ENCODE results near the gene GARIN5A. TPM values are rescaled to one million over a fixed set of nuclear protein-coding genes. Genes with fewer than 3 reads are reported as not detected.

Gene GARIN5A
- polyA plus RNA-seq, 4 donors, result 0.89 to 3.4 (median 2.1) TPM; not detected in 1

DNA sequence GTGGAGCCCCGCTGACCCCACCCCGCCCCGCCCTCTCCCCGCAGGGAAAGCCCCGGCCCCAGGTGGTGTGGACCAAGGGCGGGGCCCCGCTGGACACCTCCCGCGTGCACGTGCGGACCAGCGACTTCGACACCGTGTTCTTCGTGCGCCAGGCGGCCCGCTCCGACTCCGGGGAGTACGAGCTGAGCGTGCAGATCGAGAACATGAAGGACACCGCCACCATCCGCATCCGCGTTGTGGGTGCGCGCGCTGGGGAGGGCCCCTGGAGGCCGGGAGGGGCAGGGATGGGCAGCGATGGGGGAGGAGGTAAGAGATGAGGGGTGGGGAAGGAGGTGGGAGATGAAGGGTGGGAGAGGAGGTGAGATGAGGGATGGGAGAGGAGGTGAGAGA lies 17.6 kb downstream of the GARIN5A start:
- Histone ChIP-seq H3K9me3 (ENCODE audit: control insufficient read depth in 2 of 2, insufficient read depth in 1 of 2, low read depth in 1 of 2, low read length in 1 of 2) (no peaks in the 10 kb centered on the region), H3K27ac (ENCODE audit: low read depth in 1 of 3, low read length in 2 of 3) (no peak overlapping the region), H3K4me1 (ENCODE audit: control insufficient read depth in 3 of 3, insufficient read depth in 2 of 3, low read depth in 1 of 3, low read length in 2 of 3) (no peaks in the 10 kb centered on the region), H3K27me3 (ENCODE audit: control insufficient read depth in 3 of 3, insufficient read depth in 3 of 3, low read length in 3 of 3) (peaks cover 2 to 16% (median 3%) of the 10 kb centered on the region in 3 donors), H3K36me3 (ENCODE audit: control insufficient read depth in 3 of 3, insufficient read depth in 2 of 3, low read depth in 1 of 3, low read length in 3 of 3) (no peaks in the 10 kb centered on the region), H3K4me3 (ENCODE audit: low read depth in 1 of 3, low read length in 3 of 3) (no peak overlapping the region)
- DNase-seq (no peak), FAIRE-seq (no peak)
- WGBS, 3 donors, result 50 to 62% (median 59%) methylated on average over 30 to 32 of the region's 32 CpGs

DNA sequence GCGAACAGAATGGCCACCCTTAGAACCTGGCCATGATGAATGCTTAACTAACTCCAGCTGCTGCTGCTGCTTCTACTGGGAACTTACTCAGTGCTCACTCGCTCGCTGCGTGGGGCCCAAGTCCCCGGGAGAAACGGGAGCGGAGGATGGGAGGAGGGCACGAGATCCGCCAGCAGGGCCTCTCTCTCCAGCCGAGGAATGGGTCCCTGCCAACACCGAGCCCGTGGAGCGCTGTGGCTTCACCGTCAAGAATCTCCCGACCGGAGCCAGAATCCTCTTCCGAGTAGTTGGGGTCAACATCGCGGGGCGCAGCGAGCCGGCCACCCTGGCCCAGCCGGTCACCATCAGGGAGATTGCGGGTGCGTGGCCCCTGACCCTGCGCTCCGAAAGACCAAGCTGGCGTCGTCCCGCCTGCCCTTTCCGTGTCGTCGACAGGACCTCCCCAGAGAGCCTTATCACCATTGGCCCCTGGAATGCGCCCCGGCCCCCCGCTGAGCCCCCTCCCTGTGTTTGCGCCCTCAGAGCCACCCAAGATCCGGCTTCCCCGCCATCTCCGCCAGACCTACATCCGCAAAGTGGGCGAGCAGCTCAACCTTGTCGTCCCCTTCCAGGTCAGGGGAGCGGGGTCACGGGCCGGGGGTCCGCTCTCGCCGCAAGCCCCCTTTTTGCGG lies 18.1 kb downstream of the GARIN5A start:
- DNase-seq (no peak), FAIRE-seq (no peak)
- WGBS, 3 donors, result 38 to 55% (median 39%) methylated on average over 43 to 50 of the region's 50 CpGs
- Histone ChIP-seq H3K4me3 (ENCODE audit: low read depth in 1 of 3, low read length in 3 of 3) (no peak overlapping the region), H3K9me3 (ENCODE audit: control insufficient read depth in 2 of 2, insufficient read depth in 1 of 2, low read depth in 1 of 2, low read length in 1 of 2) (no peaks in the 10 kb centered on the region), H3K27ac (ENCODE audit: low read depth in 1 of 3, low read length in 2 of 3) (no peak overlapping the region), H3K4me1 (ENCODE audit: control insufficient read depth in 3 of 3, insufficient read depth in 2 of 3, low read depth in 1 of 3, low read length in 2 of 3) (no peaks in the 10 kb centered on the region), H3K27me3 (ENCODE audit: control insufficient read depth in 3 of 3, insufficient read depth in 3 of 3, low read length in 3 of 3) (peaks cover 2 to 16% (median 3%) of the 10 kb centered on the region in 3 donors), H3K36me3 (ENCODE audit: control insufficient read depth in 3 of 3, insufficient read depth in 2 of 3, low read depth in 1 of 3, low read length in 3 of 3) (no peaks in the 10 kb centered on the region)

DNA sequence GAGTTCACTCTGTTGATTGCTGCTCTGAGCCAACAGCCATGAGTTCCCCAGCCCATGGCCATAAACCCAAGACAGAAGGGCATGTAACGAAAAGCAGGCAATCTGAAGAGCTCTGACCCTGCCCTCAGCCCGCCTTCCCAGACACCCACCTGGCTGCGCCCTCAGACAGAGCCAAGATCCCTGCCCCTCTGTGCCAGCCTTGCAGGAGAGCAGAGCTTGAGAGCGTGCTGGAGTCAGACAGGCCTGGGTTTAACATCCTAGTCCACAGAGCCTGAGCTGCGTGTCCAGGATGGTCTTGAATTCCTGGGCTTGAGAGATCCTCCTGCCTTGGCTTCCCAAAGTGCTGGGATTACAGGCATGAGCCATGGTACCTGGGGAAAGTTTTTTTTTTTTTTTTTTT lies 19.3 kb downstream of the GARIN5A start:
- FAIRE-seq (no peak), DNase-seq (no peak)
- no peak overlapping the region for H3K27ac ChIP-seq (ENCODE audit: low read depth in 1 of 3, low read length in 2 of 3)

DNA sequence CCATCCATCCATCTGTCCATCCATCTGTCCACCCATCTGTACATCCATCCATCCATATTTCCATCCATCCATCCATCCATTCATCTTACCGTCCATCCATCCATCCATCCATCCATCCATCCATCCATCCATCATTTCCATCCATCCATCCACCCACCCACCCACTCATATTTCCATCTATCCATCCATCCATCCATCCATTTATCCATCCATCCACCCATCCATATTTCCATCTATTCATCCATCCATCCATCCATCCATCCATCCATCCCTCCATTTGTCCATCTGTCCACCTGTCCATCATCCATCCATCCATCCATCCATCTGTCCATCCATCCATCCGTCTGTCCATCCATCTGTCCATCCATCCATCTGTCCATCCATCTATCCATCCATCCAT lies 20.7 kb downstream of the GARIN5A start:
- FAIRE-seq, result no peak
- Histone ChIP-seq H3K4me3 (ENCODE audit: low read depth in 1 of 3, low read length in 3 of 3) (no peak overlapping the region), H3K36me3 (ENCODE audit: control insufficient read depth in 3 of 3, insufficient read depth in 2 of 3, low read depth in 1 of 3, low read length in 3 of 3) (no peaks in the 10 kb centered on the region), H3K4me1 (ENCODE audit: control insufficient read depth in 3 of 3, insufficient read depth in 2 of 3, low read depth in 1 of 3, low read length in 2 of 3) (no peaks in the 10 kb centered on the region), H3K27me3 (ENCODE audit: control insufficient read depth in 3 of 3, insufficient read depth in 3 of 3, low read length in 3 of 3) (peaks cover 2 to 16% (median 3%) of the 10 kb centered on the region in 3 donors), H3K9me3 (ENCODE audit: control insufficient read depth in 2 of 2, insufficient read depth in 1 of 2, low read depth in 1 of 2, low read length in 1 of 2) (no peaks in the 10 kb centered on the region), H3K27ac (ENCODE audit: low read depth in 1 of 3, low read length in 2 of 3) (no peak overlapping the region)
- no peak for DNase-seq
- WGBS, 3 donors, result 72 to 86% (median 73%) methylated on average over 2 of the region's 2 CpGs

More for the DNA sequence above, 19.3 kb downstream of the GARIN5A start:
- Histone ChIP-seq H3K9me3 (ENCODE audit: control insufficient read depth in 2 of 2, insufficient read depth in 1 of 2, low read depth in 1 of 2, low read length in 1 of 2) (no peaks in the 10 kb centered on the region), H3K4me3 (ENCODE audit: low read depth in 1 of 3, low read length in 3 of 3) (no peak overlapping the region), H3K4me1 (ENCODE audit: control insufficient read depth in 3 of 3, insufficient read depth in 2 of 3, low read depth in 1 of 3, low read length in 2 of 3) (no peaks in the 10 kb centered on the region), H3K36me3 (ENCODE audit: control insufficient read depth in 3 of 3, insufficient read depth in 2 of 3, low read depth in 1 of 3, low read length in 3 of 3) (no peaks in the 10 kb centered on the region), H3K27me3 (ENCODE audit: control insufficient read depth in 3 of 3, insufficient read depth in 3 of 3, low read length in 3 of 3) (peaks cover 2 to 16% (median 3%) of the 10 kb centered on the region in 3 donors)
- 80 to 85% (median 84%) methylated on average over 5 of the region's 5 CpGs for WGBS, 3 donors

DNA sequence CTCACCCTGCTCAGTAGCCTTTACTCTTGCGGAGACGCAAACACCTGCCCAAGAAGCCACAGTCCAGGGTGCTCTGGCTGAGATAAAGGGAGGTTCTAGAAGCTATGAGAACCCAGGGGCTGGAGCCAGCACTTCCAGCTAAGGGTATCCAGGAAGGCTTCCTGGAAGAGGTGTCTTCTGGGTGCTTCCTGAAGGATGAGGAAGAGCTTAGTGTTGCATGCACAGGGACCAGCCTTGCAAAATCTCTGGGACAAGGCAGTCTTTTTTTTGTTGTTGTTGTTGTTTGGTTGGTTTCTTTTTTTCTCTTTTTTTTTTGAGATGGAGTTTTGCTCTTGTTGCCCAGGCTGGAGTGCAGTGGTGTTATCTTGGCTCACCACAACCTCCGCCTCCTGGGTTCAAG lies 23.4 kb downstream of the GARIN5A start:
- FAIRE-seq, result no peak
- no peak for DNase-seq
- Histone ChIP-seq H3K4me3 (ENCODE audit: low read depth in 1 of 3, low read length in 3 of 3) (no peak overlapping the region), H3K27me3 (ENCODE audit: control insufficient read depth in 3 of 3, insufficient read depth in 3 of 3, low read length in 3 of 3) (peaks cover 0 to 6% (median 0%) of the 10 kb centered on the region in 3 donors), H3K4me1 (ENCODE audit: control insufficient read depth in 3 of 3, insufficient read depth in 2 of 3, low read depth in 1 of 3, low read length in 2 of 3) (no peaks in the 10 kb centered on the region), H3K36me3 (ENCODE audit: control insufficient read depth in 3 of 3, insufficient read depth in 2 of 3, low read depth in 1 of 3, low read length in 3 of 3) (no peaks in the 10 kb centered on the region), H3K27ac (ENCODE audit: low read depth in 1 of 3, low read length in 2 of 3) (no peak overlapping the region), H3K9me3 (ENCODE audit: control insufficient read depth in 2 of 2, insufficient read depth in 1 of 2, low read depth in 1 of 2, low read length in 1 of 2) (peaks cover 0 to under 1% of the 10 kb centered on the region in 2 donors)
- WGBS, 3 donors, result 75 to 95% (median 90%) methylated on average over 3 of the region's 3 CpGs

DNA sequence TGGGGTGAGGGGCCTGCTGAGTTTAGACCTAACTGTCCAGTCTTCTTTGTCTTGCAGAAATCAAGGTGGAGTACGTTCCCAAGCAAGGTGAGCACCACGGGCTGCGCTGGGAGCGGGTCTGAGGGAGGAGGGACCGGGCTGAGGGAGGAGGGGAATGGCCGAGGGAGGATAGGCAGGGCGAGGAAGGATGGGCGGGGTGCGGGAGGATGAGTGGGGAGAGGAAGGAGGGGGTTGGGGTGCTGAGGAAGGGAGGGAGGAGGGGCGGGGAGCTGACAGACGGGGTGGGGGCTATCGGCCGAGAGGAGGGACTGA lies 25.5 kb downstream of the GARIN5A start:
- Histone ChIP-seq H3K9me3 (ENCODE audit: control insufficient read depth in 2 of 2, insufficient read depth in 1 of 2, low read depth in 1 of 2, low read length in 1 of 2) (peaks cover 0 to 5% of the 10 kb centered on the region in 2 donors), H3K4me3 (ENCODE audit: low read depth in 1 of 3, low read length in 3 of 3) (no peak overlapping the region), H3K27me3 (ENCODE audit: control insufficient read depth in 3 of 3, insufficient read depth in 3 of 3, low read length in 3 of 3) (peaks cover 0 to 3% (median 0%) of the 10 kb centered on the region in 3 donors), H3K4me1 (ENCODE audit: control insufficient read depth in 3 of 3, insufficient read depth in 2 of 3, low read depth in 1 of 3, low read length in 2 of 3) (no peaks in the 10 kb centered on the region), H3K36me3 (ENCODE audit: control insufficient read depth in 3 of 3, insufficient read depth in 2 of 3, low read depth in 1 of 3, low read length in 3 of 3) (no peaks in the 10 kb centered on the region), H3K27ac (ENCODE audit: low read depth in 1 of 3, low read length in 2 of 3) (no peak overlapping the region)
- WGBS, 3 donors, result 21 to 36% (median 34%) methylated on average over 9 to 13 of the region's 13 CpGs
- DNase-seq, result no peak
- no peak for FAIRE-seq

- DNase-seq, result no peak
- Histone ChIP-seq H3K4me3 (ENCODE audit: low read depth in 1 of 3, low read length in 3 of 3) (no peak overlapping the region), H3K36me3 (ENCODE audit: control insufficient read depth in 3 of 3, insufficient read depth in 2 of 3, low read depth in 1 of 3, low read length in 3 of 3) (no peaks in the 10 kb centered on the region), H3K4me1 (ENCODE audit: control insufficient read depth in 3 of 3, insufficient read depth in 2 of 3, low read depth in 1 of 3, low read length in 2 of 3) (no peaks in the 10 kb centered on the region), H3K9me3 (ENCODE audit: control insufficient read depth in 2 of 2, insufficient read depth in 1 of 2, low read depth in 1 of 2, low read length in 1 of 2) (peaks cover 0 to 5% of the 10 kb centered on the region in 2 donors), H3K27ac (ENCODE audit: low read depth in 1 of 3, low read length in 2 of 3) (no peak overlapping the region), H3K27me3 (ENCODE audit: control insufficient read depth in 3 of 3, insufficient read depth in 3 of 3, low read length in 3 of 3) (peaks cover 0 to 3% (median 0%) of the 10 kb centered on the region in 3 donors)
- FAIRE-seq, result no peak
- WGBS, 3 donors, result 53 to 60% (median 56%) methylated on average over 30 of the region's 30 CpGs
Measured at GRCh38 chr19:50450369-50451222, 26.1 kb downstream of the GARIN5A start.

- Histone ChIP-seq H3K9me3 (ENCODE audit: control insufficient read depth in 2 of 2, insufficient read depth in 1 of 2, low read depth in 1 of 2, low read length in 1 of 2) (peaks cover 0 to 5% of the 10 kb centered on the region in 2 donors), H3K4me1 (ENCODE audit: control insufficient read depth in 3 of 3, insufficient read depth in 2 of 3, low read depth in 1 of 3, low read length in 2 of 3) (no peaks in the 10 kb centered on the region), H3K27me3 (ENCODE audit: control insufficient read depth in 3 of 3, insufficient read depth in 3 of 3, low read length in 3 of 3) (peaks cover 0 to 3% (median 0%) of the 10 kb centered on the region in 3 donors), H3K27ac (ENCODE audit: low read depth in 1 of 3, low read length in 2 of 3) (no peak overlapping the region), H3K4me3 (ENCODE audit: low read depth in 1 of 3, low read length in 3 of 3) (no peak overlapping the region), H3K36me3 (ENCODE audit: control insufficient read depth in 3 of 3, insufficient read depth in 2 of 3, low read depth in 1 of 3, low read length in 3 of 3) (no peaks in the 10 kb centered on the region)
- FAIRE-seq, result no peak
- WGBS, 3 donors, result 50 to 73% (median 63%) methylated on average over 14 of the region's 14 CpGs
- DNase-seq, result no peak
Measured at GRCh38 chr19:50449236-50449899, 27.3 kb downstream of the GARIN5A start.
